ENCODE results near the gene FOXL3.

Gene FOXL3

DNA sequence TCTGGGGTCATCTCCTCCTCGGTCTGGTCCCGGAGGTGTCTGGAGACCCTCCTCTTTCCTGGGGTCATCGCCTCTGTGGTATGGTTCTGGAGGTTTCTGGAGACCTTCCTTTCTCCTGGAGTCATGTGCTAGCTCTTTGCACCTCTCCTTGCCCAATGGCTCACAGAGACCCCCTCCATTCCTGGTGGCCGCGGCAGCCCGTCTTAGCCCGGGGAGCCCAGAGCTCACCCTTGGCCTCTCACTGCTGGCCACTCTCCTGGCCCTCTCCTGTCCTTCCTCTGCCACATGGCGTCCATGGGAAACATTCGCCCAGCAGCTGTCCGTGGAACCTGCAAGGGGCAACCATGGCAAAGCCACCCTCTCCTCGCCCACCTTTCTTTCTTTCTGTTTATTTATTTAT is 20.2 kb upstream of the FOXL3 start:
- DNase-seq, result no peak

DNA sequence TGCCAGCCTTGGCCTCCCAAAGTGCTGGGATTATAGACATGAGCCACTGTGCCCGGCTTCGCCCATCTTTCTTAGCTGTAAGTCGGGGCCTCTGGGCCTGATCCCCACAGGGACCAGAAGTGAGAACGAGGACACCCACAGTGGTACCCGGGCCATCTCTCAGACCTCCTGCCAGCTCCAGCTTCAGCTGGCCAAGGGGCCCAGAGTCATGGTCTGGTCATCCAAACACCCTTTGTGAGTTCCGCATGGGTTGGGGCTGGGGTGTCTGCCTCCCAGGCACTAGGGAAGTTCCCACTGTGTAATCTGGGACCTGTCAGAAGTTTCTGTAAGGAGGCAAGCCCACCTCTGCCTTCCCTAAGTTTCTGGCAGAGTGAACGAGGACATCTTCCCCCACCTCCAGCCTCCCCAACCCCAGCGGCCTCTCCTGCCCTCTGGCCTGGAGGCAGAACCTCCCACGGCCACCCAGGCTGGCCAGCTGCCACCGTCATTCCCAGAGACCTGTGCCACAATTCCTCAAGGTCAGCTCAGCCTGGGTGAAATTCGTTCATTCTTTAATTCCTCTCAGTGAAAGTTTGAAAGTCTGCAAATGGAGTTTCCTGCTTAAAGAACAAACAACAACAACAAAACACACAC is 19.5 kb upstream of the FOXL3 start:
- DNase-seq, result no peak

DNA sequence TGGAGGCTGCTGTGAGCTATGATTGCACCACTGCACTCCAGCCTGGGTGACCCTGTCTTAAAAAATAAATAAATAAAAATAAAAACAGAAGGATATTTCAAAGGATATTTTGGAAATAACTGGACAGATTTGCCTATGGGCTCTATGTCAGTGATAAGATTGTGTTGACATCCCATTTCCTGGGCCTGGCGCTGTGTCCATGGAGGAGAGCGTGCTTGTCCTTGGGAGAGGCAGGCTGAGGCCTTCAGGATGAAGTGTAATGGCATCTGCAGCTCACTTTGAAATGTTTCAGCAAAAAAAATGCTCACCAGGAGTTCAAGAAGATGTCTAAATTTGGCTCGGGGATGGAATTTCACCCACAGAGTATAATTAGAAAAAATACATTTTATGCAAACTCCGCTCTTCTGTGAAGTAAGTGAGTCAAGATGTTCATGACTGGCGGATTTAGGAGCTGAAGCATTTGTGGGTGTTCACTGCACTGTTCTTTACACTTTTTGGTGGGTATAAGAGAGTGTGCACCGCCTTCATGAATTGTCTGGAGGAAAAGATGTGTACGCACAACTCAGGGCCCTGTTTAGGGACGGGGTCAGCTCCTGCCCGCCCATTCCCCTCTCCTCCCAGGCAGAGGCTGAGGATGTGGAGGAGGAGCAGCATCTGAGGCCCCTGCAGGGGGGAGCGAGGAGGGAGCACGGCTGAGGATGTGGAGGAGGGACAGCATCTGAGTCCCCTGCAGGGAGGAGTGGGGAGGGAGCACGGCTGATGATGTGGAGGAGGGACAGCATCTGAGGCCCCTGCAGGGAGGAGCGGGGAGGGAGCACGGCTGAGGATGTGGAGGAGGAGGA is 18.5 kb upstream of the FOXL3 start:
- no peak for DNase-seq

- DNase-seq, result no peak
Observed at GRCh38 chr7:272108-272615, 17.8 kb upstream of the FOXL3 start.

DNA sequence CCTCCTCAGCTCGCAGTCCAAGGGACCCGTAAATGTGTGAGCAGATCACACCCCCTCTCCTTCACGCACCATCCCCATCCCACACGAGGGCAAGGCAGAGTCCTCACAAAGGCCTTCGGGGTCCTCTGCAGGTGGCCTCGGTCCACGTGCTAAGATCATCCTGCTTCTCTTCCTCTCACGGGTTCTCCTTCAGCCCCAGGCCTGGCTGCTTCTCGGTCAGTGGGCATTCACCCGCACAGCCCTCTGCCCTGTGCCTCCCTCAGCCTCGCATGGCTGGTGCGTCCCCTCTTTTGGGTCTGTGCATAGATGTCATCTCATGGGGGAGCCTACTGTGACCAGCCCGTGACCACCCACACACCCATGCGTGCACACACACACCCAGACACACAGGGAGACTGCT is 17.3 kb upstream of the FOXL3 start:
- no peak for DNase-seq

DNA sequence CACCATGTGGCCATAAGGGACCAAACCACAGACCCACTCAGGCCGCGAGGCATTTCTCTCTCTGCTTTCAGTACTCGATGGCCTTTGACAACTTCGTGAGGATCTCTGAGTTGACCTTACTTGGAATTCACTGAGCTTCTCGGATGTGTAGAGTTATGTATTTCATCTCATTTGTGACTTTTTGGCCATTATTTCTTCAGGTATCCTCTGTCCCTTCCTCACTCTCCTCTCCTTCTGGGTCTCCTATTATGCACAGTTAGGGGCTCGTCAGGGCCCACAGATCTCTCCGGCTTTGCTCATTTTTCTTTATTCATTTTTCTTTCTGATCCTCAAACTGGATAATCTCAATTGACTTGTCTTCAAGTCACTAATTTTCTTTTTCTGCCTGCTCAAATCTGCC is 16.6 kb upstream of the FOXL3 start:
- no peak for DNase-seq

- no peak for DNase-seq
Observed at GRCh38 chr7:274266-274665, 15.7 kb upstream of the FOXL3 start.

GRCh38 chr7:276230-276835 is 13.6 kb upstream of the FOXL3 start:
- DNase-seq, result no peak

DNA sequence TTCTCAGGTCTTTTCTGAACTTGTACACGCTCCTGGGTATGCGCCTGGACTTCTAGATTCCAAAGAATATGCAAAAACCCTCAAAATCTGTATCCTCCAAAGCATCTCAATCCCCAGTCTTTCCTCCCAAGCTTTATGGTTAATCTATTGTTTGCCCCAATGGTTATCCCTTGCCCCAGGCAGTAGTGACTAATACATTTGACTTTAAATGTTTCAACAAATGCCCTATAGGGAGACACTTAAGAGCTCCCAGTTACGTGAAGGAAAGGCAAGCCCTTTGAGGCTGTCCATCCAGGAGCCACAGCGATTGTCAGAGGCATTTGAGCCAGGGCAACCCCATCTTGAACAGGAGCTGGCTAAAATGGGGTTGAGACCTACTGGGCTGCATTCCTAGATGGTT is 12.7 kb upstream of the FOXL3 start:
- no peak for DNase-seq

GRCh38 chr7:278081-278480 is 11.9 kb upstream of the FOXL3 start:
- DNase-seq, result no peak

DNA sequence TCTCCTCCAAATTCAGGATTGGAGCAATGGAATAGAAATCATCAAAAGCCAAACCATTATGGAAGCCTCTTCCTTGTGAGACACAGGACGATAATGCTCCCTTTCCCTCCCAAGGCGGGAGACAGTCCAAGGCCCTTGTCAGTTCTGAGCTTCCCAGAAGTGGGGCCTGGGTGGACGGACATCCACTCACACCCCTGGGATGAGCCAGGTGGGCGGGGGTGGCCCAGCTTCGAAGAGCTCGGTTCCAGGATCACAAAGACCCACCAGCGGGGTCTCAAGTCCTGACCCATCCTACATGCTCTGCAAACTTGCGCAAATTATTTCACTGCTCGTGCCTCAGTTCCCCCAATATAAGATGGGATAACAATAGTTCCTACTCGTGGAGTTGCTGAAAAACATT is 10.1 kb upstream of the FOXL3 start:
- DNase-seq, result no peak

DNA sequence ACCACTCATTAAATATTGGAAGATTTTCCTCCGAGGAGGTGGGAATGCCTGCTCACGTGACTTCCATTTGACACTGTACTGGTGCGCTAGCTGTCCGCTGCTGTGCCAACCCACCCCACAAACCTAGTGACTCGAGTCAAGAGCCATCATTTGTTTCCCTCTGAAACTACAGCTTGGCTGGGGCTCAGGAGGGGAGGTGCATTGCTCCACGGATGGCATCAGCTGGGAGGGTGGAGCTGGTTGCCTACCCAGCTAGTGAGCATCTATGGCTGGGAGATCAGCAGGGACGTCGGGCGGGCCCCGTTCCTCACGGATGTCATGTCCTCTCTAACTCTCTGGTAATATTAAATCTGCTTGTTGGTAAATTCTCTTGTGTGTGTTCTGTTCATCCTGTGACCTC is 9.5 kb upstream of the FOXL3 start:
- no peak for DNase-seq

- no peak for DNase-seq
Observed at GRCh38 chr7:281637-282036, 8.3 kb upstream of the FOXL3 start.

DNA sequence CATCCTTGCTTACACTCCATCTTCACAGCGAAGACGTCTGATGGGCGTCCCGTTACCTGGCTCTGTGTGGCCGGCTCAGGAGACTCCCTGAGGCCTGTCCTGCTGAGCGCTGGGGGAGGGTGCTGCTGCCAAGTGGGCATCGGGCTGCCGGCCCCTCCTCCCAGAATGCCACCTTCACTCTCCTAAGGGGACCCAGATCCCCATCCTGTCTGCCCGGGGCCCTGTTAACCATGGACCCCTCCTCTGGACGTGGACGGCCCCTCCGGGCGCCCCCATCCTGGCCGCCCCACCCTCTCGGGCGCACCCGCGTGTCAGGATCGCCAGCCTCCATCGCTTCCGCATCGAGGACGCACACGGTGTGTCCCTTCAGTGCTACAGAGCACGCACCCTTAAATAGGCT is 7.3 kb upstream of the FOXL3 start:
- DNase-seq, result no peak

GRCh38 chr7:284762-285722 is 4.9 kb upstream of the FOXL3 start:
- DNase-seq, result no peak

DNA sequence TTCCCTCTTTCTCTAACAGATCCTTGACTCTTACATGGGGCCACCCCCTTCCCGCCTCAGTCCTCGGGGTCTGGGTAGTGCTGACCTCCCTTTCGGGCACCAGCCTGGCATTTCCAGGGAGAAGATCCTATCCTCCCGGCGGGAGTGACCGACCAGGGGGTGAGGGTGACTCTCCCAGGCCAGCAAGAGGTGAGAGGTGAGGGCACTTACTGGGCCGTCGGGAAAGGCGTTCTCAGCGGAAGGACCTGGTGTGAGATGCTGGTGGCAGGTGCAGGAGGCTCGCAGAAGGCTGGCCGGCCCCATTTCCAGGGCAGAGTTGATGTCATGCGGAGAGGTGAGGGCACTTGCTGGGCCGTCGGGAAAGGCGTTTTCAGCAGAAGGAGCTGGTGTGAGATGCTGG is 4.2 kb upstream of the FOXL3 start:
- DNase-seq, result no peak

DNA sequence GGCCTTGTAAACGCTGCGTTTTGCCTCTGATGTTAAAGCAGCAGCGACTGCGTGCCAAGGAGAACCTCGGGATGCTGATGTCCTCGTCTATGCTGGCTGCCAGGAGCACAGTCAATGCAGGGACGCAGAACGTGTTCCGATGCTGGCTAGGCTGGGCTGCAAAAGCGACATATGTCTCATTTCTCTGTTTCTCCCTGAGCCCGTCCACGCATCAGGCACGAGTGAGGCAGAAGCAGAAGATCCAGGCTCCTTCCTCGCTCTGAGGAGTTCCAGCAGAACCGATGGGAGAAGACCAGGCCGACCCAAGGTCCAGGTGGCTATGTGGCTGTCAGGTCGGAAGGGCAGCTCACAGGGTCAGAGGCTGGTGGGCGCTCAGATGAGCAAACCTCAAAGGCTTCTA is 3.7 kb upstream of the FOXL3 start:
- DNase-seq, result no peak

DNA sequence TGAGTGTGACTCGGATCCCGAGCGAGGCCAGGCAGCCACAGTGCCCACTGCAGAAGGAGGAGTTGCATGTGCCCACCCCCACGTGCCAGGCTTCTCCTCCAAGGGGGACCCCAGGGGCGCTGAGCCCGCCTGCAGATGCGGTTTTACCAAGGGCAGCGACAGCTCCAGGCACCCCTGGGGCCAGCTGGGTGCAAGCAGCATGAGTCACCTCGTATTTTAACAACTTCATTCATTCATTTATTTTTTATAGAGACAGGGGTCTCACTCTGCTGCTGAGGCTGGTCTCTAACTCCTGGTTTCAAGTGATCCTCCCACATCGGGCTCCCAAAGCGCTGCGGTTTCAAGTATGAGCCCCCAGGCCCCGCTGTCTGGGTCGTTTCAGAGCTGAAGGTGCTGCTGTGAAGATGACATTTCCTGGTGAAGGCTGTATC is 1.3 kb upstream of the FOXL3 start:
- no peak for DNase-seq

- no peak for DNase-seq
Observed at GRCh38 chr7:289209-289755, 688 bp upstream of the FOXL3 start.

DNA sequence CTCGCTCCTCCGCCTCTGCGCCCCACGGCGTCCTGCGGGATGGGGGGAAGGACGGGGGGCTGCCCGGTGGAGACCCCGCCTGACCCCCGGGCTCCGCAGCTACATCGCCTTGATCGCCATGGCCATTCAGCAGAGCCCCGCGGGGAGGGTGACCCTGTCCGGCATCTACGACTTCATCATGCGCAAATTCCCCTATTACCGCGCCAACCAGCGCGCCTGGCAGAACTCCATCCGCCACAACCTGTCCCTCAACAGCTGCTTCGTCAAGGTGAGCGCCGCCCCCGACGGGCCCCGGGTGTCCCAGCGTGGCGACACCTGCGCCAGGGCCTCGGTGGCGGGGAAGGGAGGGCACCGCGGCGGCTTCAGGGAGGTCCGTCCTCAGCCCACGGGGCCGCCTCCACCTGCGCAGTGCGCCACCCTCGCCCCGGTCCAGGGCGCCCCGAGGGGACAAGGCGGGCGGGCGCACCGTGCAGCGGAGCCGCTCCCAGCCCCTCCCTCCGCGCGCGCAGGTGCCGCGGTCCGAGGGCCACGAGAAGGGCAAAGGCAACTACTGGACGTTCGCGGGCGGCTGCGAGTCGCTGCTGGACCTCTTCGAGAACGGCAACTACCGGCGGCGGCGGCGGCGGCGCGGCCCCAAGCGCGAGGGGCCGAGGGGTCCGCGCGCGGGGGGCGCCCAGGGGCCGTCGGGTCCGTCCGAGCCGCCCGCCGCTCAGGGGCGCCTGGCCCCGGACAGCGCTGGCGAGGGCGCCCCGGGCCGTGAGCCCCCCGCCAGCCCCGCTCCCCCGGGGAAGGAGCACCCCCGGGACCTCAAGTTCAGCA is 793 bp downstream of the FOXL3 start:
- no peak for DNase-seq

GRCh38 chr7:291373-292092 is 1.6 kb downstream of the FOXL3 start:
- no peak for DNase-seq
